SJCRH30 (cell line): ENCODE measurements around the gene CHCT1. TPM values are rescaled to one million over a fixed set of nuclear protein-coding genes. Genes with fewer than 3 reads are reported as not detected.
"Not testable (repeated sequence)": the region's sequence is repeated elsewhere in the genome, so short reads cannot be mapped to it uniquely, and the experiment has no call there.

ENCODE experiments used
- DNase-seq, 2 experiments: peaks; one replicate each; pipeline ENCODE4 v3.0.0-alpha.2; 2015 to 2020
- H3K27ac ChIP-seq: fragments of 250-450 bp; sonication (Bioruptor Pico); 2 replicates; pipeline ENCODE4 v1.5.1; 2020; ENCODE audit warnings: mild to moderate bottlenecking, moderate library complexity
- H3K27me3 ChIP-seq: fragments of 250-450 bp; sonication (Bioruptor Pico); 2 replicates; pipeline ENCODE4 v1.5.1; 2020; ENCODE audit warnings: mild to moderate bottlenecking, moderate library complexity
- H3K36me3 ChIP-seq: fragments of 250-450 bp; sonication (Bioruptor Pico); 2 replicates; pipeline ENCODE4 v1.5.1; 2020; ENCODE audit warnings: mild to moderate bottlenecking, moderate library complexity
- H3K4me1 ChIP-seq: fragments of 250-450 bp; sonication (Bioruptor Pico); 2 replicates; pipeline ENCODE4 v1.5.1; 2020; ENCODE audit warnings: mild to moderate bottlenecking, moderate library complexity
- H3K4me3 ChIP-seq: fragments of 250-450 bp; sonication (Bioruptor Pico); 2 replicates; pipeline ENCODE4 v1.5.1; 2020; ENCODE audit warnings: mild to moderate bottlenecking, moderate library complexity
- H3K9me3 ChIP-seq: fragments of 250-450 bp; sonication (Bioruptor Pico); replicated peaks from 2 replicates; pipeline ENCODE4 v1.5.1; 2020; ENCODE audit warnings: mild to moderate bottlenecking, moderate library complexity
- total RNA-seq: library from RNA; depleted of rRNA; stranded (reverse); fragments of >200 nt; shearing (Covaris generic); gene quantifications from 2 replicates; pipeline ENCODE4 v1.2.3, GENCODE V29; 2014

Gene CHCT1
- total RNA-seq, 1 experiment from 2014 or later, result not detected

DNA sequence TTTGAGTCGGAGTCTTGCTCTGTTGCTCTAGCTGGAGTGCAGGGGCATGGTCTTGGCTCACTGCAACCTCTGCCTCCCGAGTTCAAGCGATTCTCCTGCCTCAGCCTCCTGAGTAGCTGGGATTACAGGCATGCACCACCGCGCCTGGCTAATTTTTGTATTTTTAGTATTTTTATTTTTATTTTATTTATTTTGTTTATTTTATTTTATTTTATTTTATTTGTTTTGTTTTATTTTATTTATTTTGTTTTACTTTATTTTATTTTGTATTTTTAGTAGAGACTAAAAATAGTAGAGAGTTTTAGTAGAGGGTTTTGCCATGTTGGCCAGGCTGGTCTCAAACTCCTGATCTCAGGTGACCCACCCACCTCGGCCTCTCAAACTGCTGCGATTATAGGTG, 2.4 kb upstream of the CHCT1 start:
- not testable (repeated sequence) for H3K4me3 ChIP-seq, H3K36me3 ChIP-seq, H3K27ac ChIP-seq, H3K9me3 ChIP-seq, H3K27me3 ChIP-seq, H3K4me1 ChIP-seq, DNase-seq

DNA sequence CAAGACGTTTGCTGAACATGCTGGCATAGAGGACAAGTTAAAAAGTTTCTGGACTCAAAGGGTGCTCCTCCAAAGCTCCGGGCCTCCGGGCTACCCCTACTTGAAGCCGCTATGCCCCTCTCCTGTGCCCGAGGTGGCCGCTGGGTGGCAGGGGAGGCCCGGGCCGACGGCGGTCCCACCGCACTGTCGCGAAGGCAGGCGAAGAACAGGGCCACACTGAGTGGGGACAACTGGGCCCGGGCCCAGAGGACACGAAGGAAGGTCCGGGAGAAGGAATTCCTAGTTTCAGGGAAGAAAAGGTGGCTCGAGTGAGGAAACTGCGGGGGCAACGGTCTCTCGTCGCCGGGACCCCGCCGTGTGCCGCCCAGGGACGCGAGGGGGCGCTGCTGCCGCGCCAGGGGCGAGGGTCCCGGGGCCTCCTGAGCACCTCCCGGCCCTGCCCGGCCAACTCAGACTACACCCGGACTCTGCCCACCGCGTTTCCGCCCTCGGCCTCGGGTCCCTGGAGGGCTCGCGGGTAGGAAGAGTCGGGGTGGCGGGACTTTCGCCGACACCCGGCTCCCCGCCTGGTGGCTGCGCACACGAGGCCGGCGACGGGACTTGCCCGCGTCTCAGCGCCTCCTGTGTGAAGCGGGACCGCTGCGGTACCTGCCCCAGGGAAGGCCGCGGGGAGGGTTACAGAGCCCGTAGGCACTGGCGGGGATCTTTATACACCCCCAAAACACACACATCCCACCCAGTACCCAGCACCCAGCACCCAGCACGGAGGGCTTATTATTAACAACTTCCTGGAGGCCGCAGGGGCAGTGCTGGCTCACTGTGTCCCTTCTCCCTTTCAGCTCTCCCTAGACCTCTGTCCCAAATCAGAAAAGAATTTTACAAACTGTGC, 772 bp upstream of the CHCT1 start:
- Histone ChIP-seq H3K4me3 (no peak overlapping the region), H3K9me3 (no peaks in the 10 kb centered on the region), H3K27me3 (no peaks in the 10 kb centered on the region), H3K36me3 (no peaks in the 10 kb centered on the region), H3K4me1 (no peaks in the 10 kb centered on the region), H3K27ac (no peak overlapping the region)
- DNase-seq, result no peak

DNA sequence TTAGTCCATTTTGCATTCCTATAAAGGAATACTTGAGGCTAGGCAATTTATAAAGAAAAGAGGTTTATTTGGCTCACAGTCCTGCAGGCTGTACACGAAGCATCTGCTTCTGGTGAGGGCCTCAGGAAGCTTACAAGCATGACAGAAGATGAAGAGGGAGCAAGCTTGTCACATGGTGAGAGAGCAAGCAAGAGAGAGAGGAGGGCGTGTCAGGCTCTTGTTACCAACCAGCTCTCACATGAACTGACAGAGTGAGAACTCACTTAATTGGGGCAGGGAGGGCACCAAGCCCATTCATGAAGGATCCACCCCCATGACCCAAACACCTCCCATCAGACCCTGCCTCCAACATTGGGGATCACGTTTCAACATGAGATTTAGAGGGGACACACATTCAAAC, 1.6 kb downstream of the CHCT1 start:
- Histone ChIP-seq H3K4me3 (no peak overlapping the region), H3K27me3 (no peaks in the 10 kb centered on the region), H3K36me3 (no peaks in the 10 kb centered on the region), H3K9me3 (no peaks in the 10 kb centered on the region), H3K27ac (no peak overlapping the region), H3K4me1 (no peaks in the 10 kb centered on the region)
- no peak for DNase-seq

DNA sequence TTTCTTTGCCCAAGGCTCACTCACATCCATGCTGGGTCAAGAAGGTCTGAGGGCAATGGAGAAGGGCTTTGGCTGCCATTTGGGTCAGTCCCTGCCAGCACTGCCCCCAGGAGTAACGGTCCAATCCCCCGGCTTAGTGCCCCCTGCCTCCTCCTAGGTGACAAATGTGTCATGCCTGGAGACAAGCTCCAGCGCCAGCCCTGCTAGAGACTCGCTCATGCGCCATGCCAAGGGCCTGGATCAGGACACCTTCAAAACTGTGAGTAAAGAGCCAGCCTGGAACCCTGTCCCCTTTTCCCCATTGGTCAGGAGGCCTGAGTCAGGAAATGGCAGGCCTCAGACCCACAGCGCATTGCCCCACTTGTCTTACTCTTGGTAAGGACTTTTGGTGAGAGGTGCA, 3.3 kb downstream of the CHCT1 start:
- no peak overlapping the region for H3K4me3 ChIP-seq
- no peak for DNase-seq
- no peaks in the 10 kb centered on the region for H3K9me3 ChIP-seq
- H3K4me1 ChIP-seq, result no peaks in the 10 kb centered on the region
- H3K27me3 ChIP-seq, result no peaks in the 10 kb centered on the region
- H3K36me3 ChIP-seq, result no peaks in the 10 kb centered on the region
- H3K27ac ChIP-seq, result no peak overlapping the region

DNA sequence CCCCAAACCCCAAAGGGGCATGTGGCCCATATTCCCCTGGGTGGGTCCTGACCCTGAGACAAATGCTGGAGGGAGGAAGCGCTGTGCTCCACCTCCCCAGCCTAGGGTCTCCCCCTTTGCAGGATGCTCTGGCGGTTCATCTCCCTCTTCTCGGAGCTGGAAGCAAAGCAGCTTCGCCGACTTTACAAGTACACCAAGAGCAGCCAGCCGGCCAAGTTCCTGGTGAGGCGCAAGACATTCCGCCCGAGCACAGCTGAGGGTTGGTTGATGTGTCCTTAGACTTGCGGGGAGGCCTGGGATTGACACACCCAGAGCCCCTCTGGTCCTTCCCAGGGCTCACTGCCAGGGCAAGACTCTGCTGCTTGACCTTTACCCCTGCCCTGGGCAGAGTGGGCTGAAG, 4.3 kb downstream of the CHCT1 start:
- DNase-seq, result no peak
- no peak overlapping the region for H3K4me3 ChIP-seq
- H3K27ac ChIP-seq, result no peak overlapping the region
- no peaks in the 10 kb centered on the region for H3K36me3 ChIP-seq
- no peaks in the 10 kb centered on the region for H3K4me1 ChIP-seq
- no peaks in the 10 kb centered on the region for H3K27me3 ChIP-seq
- H3K9me3 ChIP-seq, result no peaks in the 10 kb centered on the region

DNA sequence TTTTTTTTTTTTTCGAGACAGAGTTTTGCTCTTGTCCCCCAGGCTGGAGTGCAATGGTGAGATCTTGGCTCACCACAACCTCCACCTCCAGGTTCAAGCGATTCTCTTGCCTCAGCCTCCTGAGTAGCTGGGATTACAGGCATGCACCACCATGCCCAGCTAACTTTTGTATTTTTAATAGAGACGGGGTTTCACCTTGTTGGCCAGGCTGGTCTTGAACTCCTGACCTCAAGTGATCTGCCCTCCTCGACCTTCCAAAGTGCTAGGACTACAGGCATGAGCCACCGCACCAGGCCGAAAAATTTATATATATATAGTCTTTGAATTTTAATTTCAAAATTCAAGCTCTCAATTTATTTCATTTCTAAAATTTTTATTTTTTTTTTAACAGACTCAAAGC, 6.2 kb downstream of the CHCT1 start:
- H3K9me3 ChIP-seq, H3K27ac ChIP-seq, H3K27me3 ChIP-seq, H3K4me1 ChIP-seq, DNase-seq, H3K4me3 ChIP-seq, H3K36me3 ChIP-seq: not testable (repeated sequence)

DNA sequence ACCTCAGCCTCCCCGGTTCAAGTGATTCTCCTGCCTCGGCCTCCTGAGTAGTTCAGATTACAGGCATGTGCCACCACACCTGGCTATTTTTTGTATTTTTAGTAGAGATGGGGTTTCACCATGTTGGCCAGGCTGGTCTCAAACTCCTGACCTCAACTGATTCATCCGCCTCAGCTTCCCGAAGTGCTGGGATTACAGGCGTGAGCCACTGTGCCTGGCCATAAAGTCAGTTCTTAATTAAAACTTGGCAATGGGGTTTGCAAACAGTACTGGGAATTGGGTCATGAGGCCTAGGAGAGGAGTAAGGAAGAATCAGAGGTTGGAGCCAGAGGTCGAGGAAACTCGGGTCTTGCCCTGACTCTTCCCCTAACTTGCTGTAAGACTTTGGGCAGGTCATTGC, 8.3 kb downstream of the CHCT1 start:
- H3K4me3 ChIP-seq, H3K27me3 ChIP-seq, H3K9me3 ChIP-seq, H3K27ac ChIP-seq, H3K4me1 ChIP-seq, H3K36me3 ChIP-seq, DNase-seq: not testable (repeated sequence)

DNA sequence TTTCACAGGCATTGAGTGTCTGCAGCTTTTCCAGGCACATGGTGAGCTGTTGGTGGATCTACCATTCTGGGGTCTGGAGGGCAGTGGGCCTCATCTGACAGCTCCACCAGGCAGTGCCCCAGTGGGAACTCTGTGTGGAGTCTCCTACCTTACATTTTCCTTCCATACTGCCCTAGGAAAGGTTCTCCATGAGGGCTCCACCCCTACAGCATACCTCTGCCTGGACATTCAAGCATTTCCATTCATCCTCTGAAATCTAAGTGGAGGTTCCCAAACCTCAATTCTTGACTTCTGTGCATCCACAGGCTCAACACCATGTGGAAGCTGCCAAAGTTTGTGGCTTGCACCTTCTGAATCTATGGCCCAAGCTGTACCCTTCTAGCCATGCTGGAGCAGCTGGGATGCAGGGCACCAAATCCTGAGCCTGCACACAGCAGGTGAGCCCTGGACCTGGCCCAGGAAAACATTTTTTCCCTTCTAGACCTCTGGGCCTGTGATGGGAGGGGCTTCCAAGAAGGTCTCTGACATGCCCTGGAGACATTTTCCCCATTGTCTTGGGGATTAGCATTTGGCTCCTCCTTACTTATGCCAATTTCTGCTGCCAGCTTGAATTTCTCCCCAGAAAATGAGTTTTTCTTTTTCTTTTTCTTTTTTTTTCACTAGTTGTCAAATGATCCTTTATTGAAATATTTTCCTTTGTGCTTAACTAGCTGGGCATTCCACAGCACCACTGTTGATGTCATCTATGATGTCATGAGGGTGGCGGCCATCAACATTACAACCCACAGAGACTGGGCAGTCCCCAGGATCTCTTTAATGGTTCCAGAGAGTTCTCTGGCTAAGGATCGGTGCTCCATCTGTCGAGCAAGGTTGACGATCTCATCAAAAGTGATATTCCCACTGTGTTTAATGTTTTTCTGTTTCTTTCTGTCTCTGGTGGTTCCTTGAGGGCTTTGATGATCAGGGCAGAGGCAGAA, 11.0 kb downstream of the CHCT1 start:
- H3K36me3 ChIP-seq, H3K4me3 ChIP-seq, H3K27me3 ChIP-seq, H3K27ac ChIP-seq, H3K4me1 ChIP-seq, H3K9me3 ChIP-seq, DNase-seq: not testable (repeated sequence)

DNA sequence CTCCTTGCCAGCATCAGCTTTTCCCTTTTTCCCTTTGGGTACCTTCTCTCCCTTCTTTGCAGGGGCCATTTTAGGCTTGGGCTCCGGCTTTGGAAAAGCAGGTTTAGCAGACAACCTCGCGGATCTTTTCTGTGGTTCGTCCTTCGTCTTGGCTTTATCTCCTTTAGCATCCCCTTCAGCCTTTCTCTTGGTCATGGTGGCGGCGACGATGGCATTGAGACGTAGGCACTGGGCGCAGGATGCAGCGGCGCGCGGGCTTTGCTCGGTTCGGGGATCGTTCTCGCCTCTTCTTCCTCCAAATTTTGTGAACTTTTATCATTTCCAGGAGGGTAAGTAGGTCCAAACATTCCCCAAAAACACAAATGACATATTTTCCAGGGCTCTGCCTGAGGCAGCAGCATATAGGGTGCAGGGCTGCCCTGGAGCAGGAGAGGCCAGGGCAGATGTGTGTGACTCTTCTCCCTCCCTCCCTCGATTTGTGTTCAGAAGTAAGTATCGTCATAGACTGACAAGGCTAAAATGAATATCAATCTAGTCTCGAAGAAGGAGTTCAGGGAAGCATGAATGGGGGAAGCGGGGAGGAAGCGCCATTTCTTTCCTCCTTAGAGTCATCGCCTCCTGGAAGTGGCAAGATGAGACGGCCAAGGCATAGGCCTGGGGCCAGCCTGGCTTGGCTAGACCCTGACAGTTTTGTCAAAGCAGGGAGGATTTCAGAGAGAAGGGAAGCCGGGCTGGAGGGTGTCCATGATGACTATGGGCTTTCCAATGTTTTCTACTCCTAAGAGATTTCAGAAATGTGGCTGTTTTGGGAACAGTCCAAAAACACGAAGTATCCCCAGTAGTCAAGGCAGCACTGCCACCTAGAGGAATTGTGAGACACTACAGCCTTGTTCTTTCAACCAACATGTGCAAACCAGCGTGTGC, 13.2 kb downstream of the CHCT1 start:
- no peak overlapping the region for H3K4me3 ChIP-seq
- peak; percentile 62 to 90 for DNase-seq
- no peak overlapping the region for H3K27ac ChIP-seq
- H3K4me1 ChIP-seq, result no peaks in the 10 kb centered on the region
- H3K36me3 ChIP-seq, result no peaks in the 10 kb centered on the region
- H3K9me3 ChIP-seq, result no peaks in the 10 kb centered on the region
- no peaks in the 10 kb centered on the region for H3K27me3 ChIP-seq

DNA sequence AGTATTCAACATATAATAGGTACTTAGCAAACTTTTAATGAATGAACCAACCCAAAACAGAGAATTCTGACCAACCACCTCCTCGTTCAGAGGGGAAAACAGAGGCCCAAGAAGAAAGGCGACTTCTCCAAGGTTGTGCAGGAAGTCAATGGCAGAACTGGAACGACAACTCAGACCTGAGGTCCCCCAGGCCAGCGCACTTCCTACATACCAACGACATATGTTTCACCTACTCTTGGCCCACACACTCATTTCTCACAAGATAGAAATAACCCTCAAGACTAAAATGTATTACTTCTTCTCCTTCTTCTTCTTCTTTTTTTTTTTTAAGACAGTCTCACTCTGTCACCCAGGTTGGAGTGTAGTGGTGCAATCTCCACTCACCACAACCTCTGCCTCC, 14.4 kb downstream of the CHCT1 start:
- H3K27me3 ChIP-seq, result no peaks in the 10 kb centered on the region
- H3K36me3 ChIP-seq, result no peaks in the 10 kb centered on the region
- no peaks in the 10 kb centered on the region for H3K4me1 ChIP-seq
- no peak overlapping the region for H3K27ac ChIP-seq
- DNase-seq, result no peak
- H3K4me3 ChIP-seq, result no peak overlapping the region
- no peaks in the 10 kb centered on the region for H3K9me3 ChIP-seq

DNA sequence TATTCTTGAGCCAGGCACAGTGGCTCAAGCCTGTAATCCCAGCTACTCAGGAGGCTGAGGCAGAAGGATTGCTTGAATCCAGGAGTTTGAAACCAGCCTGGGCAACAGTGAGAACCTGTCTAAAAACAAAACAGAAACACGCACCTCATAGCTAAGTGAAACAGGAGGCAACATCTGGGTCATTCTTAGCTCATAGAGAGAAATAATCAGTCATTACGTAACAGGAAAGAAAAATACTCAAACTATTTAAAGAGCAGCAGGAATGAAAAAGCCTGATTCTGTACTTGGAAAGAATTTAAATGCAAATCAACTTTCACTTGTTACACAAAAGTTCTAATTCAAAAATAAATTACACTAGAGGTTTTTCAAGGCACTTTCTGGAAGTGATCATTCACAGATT, 17.2 kb downstream of the CHCT1 start:
- Histone ChIP-seq H3K27ac (no peak overlapping the region), H3K9me3 (no peaks in the 10 kb centered on the region), H3K27me3 (no peaks in the 10 kb centered on the region), H3K36me3 (no peaks in the 10 kb centered on the region), H3K4me1 (peaks cover 7% of the 10 kb centered on the region; the same call in 1 of the 2 replicates), H3K4me3 (no peak overlapping the region)
- no peak for DNase-seq

DNA sequence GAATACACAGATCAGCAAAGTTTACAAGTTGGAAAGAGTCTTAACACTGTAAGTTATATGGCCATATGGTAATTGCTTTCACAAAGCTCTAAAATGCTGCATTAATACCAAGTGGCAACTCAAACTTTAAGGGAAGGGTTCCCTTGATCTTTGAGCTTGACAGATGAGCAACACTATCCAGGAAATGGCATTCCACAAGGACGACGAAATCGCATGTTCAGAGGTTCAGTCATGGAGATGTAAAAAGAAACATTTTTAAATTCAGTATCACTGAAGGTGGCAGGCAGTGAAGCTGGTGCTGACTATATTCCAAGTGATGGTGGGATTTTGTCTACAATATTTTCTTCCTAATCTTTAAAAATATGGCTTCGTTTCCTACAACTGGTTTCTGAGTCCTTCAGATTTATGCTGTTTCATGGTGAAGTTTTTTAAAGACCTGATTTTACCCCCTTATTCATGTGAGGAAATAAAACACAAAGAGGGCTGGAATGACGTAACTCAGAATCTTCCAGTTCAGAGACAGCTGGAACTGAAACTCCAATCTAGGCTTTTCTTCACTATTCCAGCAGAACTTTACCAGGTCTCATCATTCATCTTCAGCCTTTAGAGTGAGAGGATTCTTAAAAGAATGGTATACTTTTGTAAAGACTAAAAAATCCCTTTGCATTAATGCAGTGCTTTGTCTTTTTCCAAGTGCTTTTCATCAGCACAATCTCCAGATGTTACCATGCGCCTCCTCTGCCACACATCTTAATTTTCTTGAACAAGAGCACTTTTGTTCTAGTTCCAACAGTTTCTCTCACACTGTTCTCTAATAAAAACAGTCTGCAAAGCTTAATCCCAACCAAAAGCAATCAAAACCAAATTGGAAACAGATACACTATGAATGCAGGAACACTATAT, 20.2 kb downstream of the CHCT1 start:
- peaks cover 4% of the 10 kb centered on the region; the same call in 1 of the 2 replicates for H3K36me3 ChIP-seq
- no peak for DNase-seq
- peaks cover 7% of the 10 kb centered on the region; the same call in 1 of the 2 replicates for H3K4me1 ChIP-seq
- H3K9me3 ChIP-seq, result no peaks in the 10 kb centered on the region
- no peaks in the 10 kb centered on the region for H3K27me3 ChIP-seq
- H3K4me3 ChIP-seq, result no peak overlapping the region
- no peak overlapping the region for H3K27ac ChIP-seq

DNA sequence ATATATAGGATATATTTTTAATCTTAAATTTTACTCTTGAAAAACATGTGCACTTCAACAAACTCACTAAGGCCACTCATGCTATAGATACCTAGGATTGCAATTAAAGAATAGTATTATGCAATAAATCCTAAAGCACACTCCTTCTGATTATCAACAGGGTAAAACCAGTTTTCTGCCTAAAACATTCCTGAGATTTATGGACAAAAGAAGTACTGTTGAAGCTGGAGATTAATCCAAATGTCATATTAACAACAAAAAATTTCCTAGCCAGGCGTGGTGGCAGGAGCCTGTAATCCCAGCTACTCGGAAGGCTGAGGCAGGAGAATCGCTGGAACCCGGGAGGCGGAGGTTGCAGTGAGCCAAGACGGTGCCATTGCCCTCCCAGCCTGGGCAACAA, 21.4 kb downstream of the CHCT1 start:
- Histone ChIP-seq H3K27me3 (no peaks in the 10 kb centered on the region), H3K4me1 (peaks cover 7% of the 10 kb centered on the region; the same call in 1 of the 2 replicates), H3K4me3 (no peak overlapping the region), H3K9me3 (no peaks in the 10 kb centered on the region), H3K27ac (no peak overlapping the region), H3K36me3 (peaks cover 7% of the 10 kb centered on the region)
- no peak for DNase-seq
